ENCODE measurements around the gene ARFGAP2.

- TF ChIP-seq CTCF (conservative IDR thresholded peaks at IDR 0.05; ENCODE audit: low read depth, low read length) = no peak
- no peak for TF ChIP-seq EZH2 (IDR thresholded peaks at IDR 0.05; ENCODE audit: low read length, unreplicated experiment)
- no peak for TF ChIP-seq EZH2phosphoT487 (IDR thresholded peaks at IDR 0.05; ENCODE audit: borderline replicate concordance, low read length)
Observed at GRCh38 chr11:47136921-47137320, 39.8 kb downstream of the ARFGAP2 start.
